ENCODE data around the gene PHACTR4. TPM values are rescaled to one million over a fixed set of nuclear protein-coding genes. Genes with fewer than 3 reads are reported as not detected.

PHACTR4 gene
- total and polyA plus RNA-seq, 9 of the 15 experiments (the other 6 are each of a cell fraction or from before 2014, with no cell fraction given), result 6.4 to 43.6 (median 14.2) TPM

- peak; percentile 79; the same call in 1 of the 2 replicates for TF ChIP-seq ZNF589 (CRISPR knock-in tag; IDR thresholded peaks at IDR 0.05; ENCODE audit: low read depth)
- TF ChIP-seq RAD51 (IDR thresholded peaks at IDR 0.05; ENCODE audit: borderline replicate concordance, low read depth), result no peak
- no peak for TF ChIP-seq CREB3L1 (IDR thresholded peaks at IDR 0.05; ENCODE audit: borderline replicate concordance, low read depth)
- peak; percentile 74 for TF ChIP-seq ARID1B (IDR thresholded peaks at IDR 0.05)
- no peak for TF ChIP-seq KDM2B (CRISPR knock-in tag; IDR thresholded peaks at IDR 0.05)
- no peak for TF ChIP-seq ZNF551 (CRISPR knock-in tag; IDR thresholded peaks at IDR 0.05)
- TF ChIP-seq HIVEP1 (CRISPR knock-in tag; IDR thresholded peaks at IDR 0.05), result no peak
- no peak for TF ChIP-seq ZKSCAN3 (CRISPR knock-in tag; IDR thresholded peaks at IDR 0.05)
- peak; percentile 84 for TF ChIP-seq CEBPG (CRISPR knock-in tag; IDR thresholded peaks at IDR 0.05)
- TF ChIP-seq CEBPG (tag; conservative IDR thresholded peaks at IDR 0.05 in 1 of 2, IDR thresholded peaks at IDR 0.05 in 1 of 2), result peak; percentile 95
- TF ChIP-seq BACH1 (tag; IDR thresholded peaks at IDR 0.05), result no peak; the same call in 1 of the 2 replicates
- TF ChIP-seq EP300 (IDR thresholded peaks at IDR 0.05; ENCODE audit: low read length), result peak; percentile 38; the same call in 1 of the 2 replicates
- TF ChIP-seq PHF8 (IDR thresholded peaks at IDR 0.05; ENCODE audit: borderline replicate concordance, low read length), result no peak
- no peak for TF ChIP-seq DACH1 (IDR thresholded peaks at IDR 0.05; ENCODE audit: partially characterized antibody)
- TF ChIP-seq MGA (IDR thresholded peaks at IDR 0.05), result peak; percentile 47
Measured at GRCh38 chr1:28392027-28392652, 22.6 kb downstream of the PHACTR4 start (continued).

Data from K562 (cell line).